Ascending aorta (tissue), 2 donors: ENCODE measurements around the gene DMPK. TPM values are rescaled to one million over a fixed set of nuclear protein-coding genes. Genes with fewer than 3 reads are reported as not detected.

Experiments
- DNase-seq, 2 donors: peaks; one replicate each; pipeline ENCODE4 v3.0.0-alpha.2; 2019; ENCODE audit warnings: low spot score in 2 of 2
- H3K27ac ChIP-seq, 2 donors: fragments of 200-600 bp; sonication (generic); one replicate each; pipeline ENCODE4 v1.5.1; 2016 to 2017; ENCODE audit warnings: mild to moderate bottlenecking in 1 of 2
- H3K27me3 ChIP-seq: fragments of 200-600 bp; sonication (generic); one replicate; pipeline ENCODE4 v1.5.1; 2017
- H3K36me3 ChIP-seq, 2 donors: fragments of 200-600 bp; sonication (generic); one replicate each; pipeline ENCODE4 v1.5.1; 2016
- H3K4me1 ChIP-seq, 2 donors: fragments of 200-600 bp; sonication (generic); one replicate each; pipeline ENCODE4 v1.5.1; 2016 to 2017; ENCODE audit warnings: mild to moderate bottlenecking in 1 of 2
- H3K4me3 ChIP-seq, 2 donors: fragments of 200-600 bp; sonication (generic); one replicate each; pipeline ENCODE4 v1.5.1; 2016 to 2017; ENCODE audit warnings: mild to moderate bottlenecking in 1 of 2
- H3K9me3 ChIP-seq, 2 donors: fragments of 200-600 bp; sonication (generic); one replicate each; pipeline ENCODE4 v1.5.1; 2016
- CTCF ChIP-seq, 3 experiments: fragments of 200-600 bp in 2 of 3; fragments of 450-650 bp in 1 of 3; sonication (generic) in 2 of 3; IDR thresholded peaks; one replicate each; pipeline ENCODE4 v1.5.1; 2016 to 2019; ENCODE audit warnings: antibody characterized with exemption in 3 of 3, mild to moderate bottlenecking in 1 of 3, moderate library complexity in 1 of 3
- intact Hi-C: fragments of 100-400 bp; cut with DNase I; formaldehyde crosslinking; loops from one replicate; pipeline ENCODE4 v1.15.1; 2023
- total RNA-seq: library from RNA; depleted of rRNA; stranded (reverse); fragments of >200 nt; gene quantifications from one replicate; pipeline ENCODE4 v1.1.0, GENCODE V29; 2016

DMPK gene
- total RNA-seq, 1 donor from 2014 or later = 76.8 TPM

DNA sequence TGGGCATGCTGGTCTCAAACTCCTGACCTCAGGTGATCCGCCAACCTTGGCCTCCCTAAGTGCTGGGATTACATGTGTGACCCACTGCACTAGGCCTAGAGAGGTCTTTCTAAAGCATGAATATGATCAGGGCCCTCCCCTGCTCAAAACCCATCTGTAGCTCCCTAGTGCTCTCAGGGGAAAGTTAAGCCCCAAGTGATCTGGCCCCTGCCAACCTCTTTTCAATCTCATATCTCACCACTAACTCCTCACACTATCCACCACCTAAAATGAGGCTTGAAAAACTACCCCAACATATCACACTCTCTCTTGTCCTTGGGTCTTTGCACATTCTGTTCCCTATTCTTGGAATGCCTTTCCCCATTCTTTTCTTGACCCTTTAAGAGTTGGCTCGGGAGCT, 12.3 kb upstream of the DMPK start:
- no peaks in the 10 kb centered on the region for H3K9me3 ChIP-seq
- no peaks in the 10 kb centered on the region for H3K27me3 ChIP-seq
- TF ChIP-seq CTCF (IDR thresholded peaks at IDR 0.05) = no peak
- peaks cover 5 to 11% of the 10 kb centered on the region in 2 donors for H3K36me3 ChIP-seq
- peaks cover 0 to 10% of the 10 kb centered on the region in 2 donors for H3K4me1 ChIP-seq
- intact Hi-C loops = no loop called here
- H3K4me3 ChIP-seq = no peak overlapping the region
- DNase-seq = no peak
- H3K27ac ChIP-seq = no peak overlapping the region

GRCh38 chr19:45793876-45794275, 11.6 kb upstream of the DMPK start:
- Histone ChIP-seq H3K27ac (no peak overlapping the region), H3K27me3 (no peaks in the 10 kb centered on the region), H3K36me3 (peaks cover 12 to 19% of the 10 kb centered on the region in 2 donors), H3K4me1 (peaks cover 0 to 10% of the 10 kb centered on the region in 2 donors), H3K9me3 (no peaks in the 10 kb centered on the region), H3K4me3 (no peak overlapping the region)
- DNase-seq = no peak
- TF ChIP-seq CTCF (IDR thresholded peaks at IDR 0.05) = no peak
- intact Hi-C loops = no loop called here

DNA sequence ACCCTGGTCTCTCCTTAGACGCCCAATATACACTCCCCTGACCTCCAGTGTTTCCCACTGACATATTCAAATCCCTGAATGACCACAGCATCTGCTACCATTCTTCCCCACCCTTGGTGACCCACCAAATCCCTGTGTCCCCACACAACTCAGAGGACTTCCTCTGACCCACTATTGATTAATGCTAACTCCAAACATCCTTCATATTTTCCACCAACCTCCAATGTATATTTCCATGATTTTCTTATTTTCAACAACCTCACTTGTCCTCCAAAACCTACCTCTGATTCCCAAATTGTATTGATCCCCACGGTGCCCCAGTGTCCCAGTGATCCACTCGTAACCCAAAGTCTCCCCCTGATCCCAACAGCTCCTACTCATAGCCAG, 10.9 kb upstream of the DMPK start:
- intact Hi-C loops = no loop called here
- DNase-seq = no peak

DNA sequence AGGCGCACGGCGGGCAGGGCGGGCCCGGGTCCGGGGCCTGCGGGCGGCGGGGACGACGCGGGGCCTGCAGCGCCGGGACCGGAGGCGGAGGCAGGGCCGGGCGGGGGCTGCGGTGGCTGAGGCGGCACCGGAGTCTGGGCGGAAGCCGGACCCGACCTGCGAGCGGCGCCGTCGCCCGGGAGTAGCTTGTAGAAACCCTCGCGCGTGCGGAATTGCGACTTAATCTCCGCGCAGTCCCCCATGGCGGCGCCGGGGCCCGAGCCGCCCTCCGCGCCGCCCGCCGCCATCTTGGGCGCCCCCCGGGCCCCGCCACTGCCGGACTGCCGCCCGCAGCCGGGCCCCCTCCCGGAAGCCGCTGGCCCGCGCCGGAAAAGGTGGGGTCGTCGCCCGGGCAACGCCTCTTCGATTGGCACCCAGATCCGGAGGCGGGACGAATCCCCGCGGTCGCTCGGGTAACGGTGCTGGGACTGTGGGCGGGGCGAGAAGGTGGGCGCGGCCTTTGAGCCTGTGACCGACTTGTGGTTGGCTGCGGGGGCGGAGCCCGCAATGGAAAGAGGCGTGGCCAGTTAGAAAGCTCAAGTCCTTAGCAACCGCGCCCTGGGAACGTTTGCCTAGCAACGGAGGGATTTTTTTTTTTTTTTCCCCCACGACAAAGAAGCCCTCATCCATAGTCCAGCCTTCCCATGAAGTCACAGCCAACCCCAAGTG, 10.3 kb upstream of the DMPK start, which contains the start of gene DMWD:
TSS of gene DMWD (minus strand) at position 376 of the 708 bp plus-strand sequence. CDS start at position 287, 89 bp downstream.
- H3K4me3 ChIP-seq = peak within 1 kb of the TSS; percentile 68 to 87
- H3K36me3 ChIP-seq = peaks cover 19 to 29% of the 10 kb centered on the region in 2 donors
- H3K27me3 ChIP-seq = no peaks in the 10 kb centered on the region
- no peaks in the 10 kb centered on the region for H3K9me3 ChIP-seq
- H3K4me1 ChIP-seq = peaks cover 0 to 10% of the 10 kb centered on the region in 2 donors
- TF ChIP-seq CTCF (IDR thresholded peaks at IDR 0.05) = no peak
- intact Hi-C loops = loop anchor here (1.0 kb wide), 2 partner anchors 8 to 22 kb away; no protein-coding TSS in a partner anchor
- H3K27ac ChIP-seq = peak within 1 kb of the TSS; percentile 60 to 74
- DNase-seq = peak; percentile 95 to 100

More for the DNA sequence above, 10.9 kb upstream of the DMPK start:
- no peaks in the 10 kb centered on the region for H3K9me3 ChIP-seq
- H3K27ac ChIP-seq = peak overlapping the region; percentile 30 to 44
- peak overlapping the region in 1 of 2 donors; percentile 21 for H3K4me3 ChIP-seq
- H3K4me1 ChIP-seq = peaks cover 0 to 10% of the 10 kb centered on the region in 2 donors
- no peaks in the 10 kb centered on the region for H3K27me3 ChIP-seq
- no peak for TF ChIP-seq CTCF (IDR thresholded peaks at IDR 0.05)
- peaks cover 19 to 26% of the 10 kb centered on the region in 2 donors for H3K36me3 ChIP-seq

DNA sequence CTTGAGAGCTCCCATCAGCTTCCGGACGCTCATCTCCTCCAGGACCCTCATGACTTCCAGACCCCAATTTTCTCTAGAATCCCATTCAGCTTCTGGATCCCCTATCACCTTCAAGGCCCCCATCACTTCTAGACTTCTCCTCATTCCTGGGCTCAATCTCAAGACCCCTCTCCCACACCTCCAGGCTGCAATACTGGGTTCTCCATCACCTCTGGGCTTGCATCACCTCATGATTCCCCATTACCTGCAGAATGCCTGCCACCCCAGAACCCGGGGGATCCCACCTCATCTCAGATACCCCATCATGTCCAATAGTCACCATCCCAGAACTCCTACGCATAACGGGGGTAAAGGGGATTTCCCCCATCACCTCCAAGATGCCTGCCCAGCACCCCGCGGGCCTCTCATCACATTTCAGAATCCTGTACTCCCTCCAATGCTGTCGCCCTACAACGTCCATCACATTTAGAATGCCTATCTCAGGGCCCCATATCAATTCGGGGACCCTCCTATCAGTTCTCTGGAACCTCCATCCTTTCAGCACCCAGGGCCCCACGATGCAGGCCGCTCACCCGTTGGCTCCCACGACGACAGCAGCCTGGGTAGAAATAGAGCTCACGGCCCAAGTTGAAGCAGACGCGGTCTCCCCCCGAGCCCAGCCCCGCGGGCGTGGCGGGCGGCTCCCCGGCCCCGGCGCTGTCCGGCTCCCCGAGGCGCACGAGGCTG, 9.6 kb upstream of the DMPK start:
- Histone ChIP-seq H3K36me3 (peaks cover 24 to 37% of the 10 kb centered on the region in 2 donors), H3K9me3 (no peaks in the 10 kb centered on the region), H3K27ac (peak overlapping the region; percentile 12 to 60), H3K4me3 (peak overlapping the region; percentile 68 to 87), H3K4me1 (peaks cover 0 to 10% of the 10 kb centered on the region in 2 donors), H3K27me3 (no peaks in the 10 kb centered on the region)
- DNase-seq = no peak
- intact Hi-C loops = loop anchor here (1.0 kb wide), 2 partner anchors 8 to 22 kb away; no protein-coding TSS in a partner anchor
- TF ChIP-seq CTCF (IDR thresholded peaks at IDR 0.05) = no peak
